Uterus (tissue), 2 donors: ENCODE results near the gene PCDHB6.

Experiments
- CTCF ChIP-seq, 4 experiments: fragments of 200-600 bp in 2 of 4; fragments of 450-650 bp in 2 of 4; sonication (generic) in 2 of 4; IDR thresholded peaks; one replicate each; pipeline ENCODE4 v1.5.1; 2016 to 2019; ENCODE audit warnings: antibody characterized with exemption in 4 of 4, mild to moderate bottlenecking in 2 of 4, moderate library complexity in 1 of 4
- POLR2A ChIP-seq, 2 donors: fragments of 450-650 bp; IDR thresholded peaks; one replicate each; pipeline ENCODE4 v1.6.1; 2016; ENCODE audit warnings: antibody characterized with exemption in 2 of 2, mild to moderate bottlenecking in 1 of 2, moderate library complexity in 1 of 2

GRCh38 chr5:141199359-141200235 is 49.7 kb downstream of the PCDHB6 start, which contains the start of gene PCDHB11:
- TF ChIP-seq CTCF (IDR thresholded peaks at IDR 0.05) (no peak), POLR2A (IDR thresholded peaks at IDR 0.05) (no peak)
